GM12891 (cell line): ENCODE results near the gene CDH6.

Experiments
- DNase-seq: peaks from one replicate; pipeline ENCODE4 v3.0.0; 2011; ENCODE audit warnings: low spot score; ENCODE audit not compliant: insufficient read length
- FAIRE-seq: peaks from 2 replicates; lab custom pipeline; 2011; peaks lifted over from hg19 to GRCh38; lab: Jason Lieb, UNC
- PAX5 ChIP-seq: IDR thresholded peaks from 2 replicates; pipeline ENCODE4 v1.6.1; 2011; ENCODE audit warnings: low read length, moderate library complexity, mild to moderate bottlenecking; ENCODE audit not compliant: insufficient read depth, severe bottlenecking
- POLR2A ChIP-seq: IDR thresholded peaks from 2 replicates; pipeline ENCODE4 v1.6.1; 2011; ENCODE audit warnings: low read depth, low read length, control low read depth
- POLR2AphosphoS5 ChIP-seq: IDR thresholded peaks from 2 replicates; pipeline ENCODE4 v1.6.1; 2011; ENCODE audit warnings: low read depth, low read length, control low read depth
- POU2F2 ChIP-seq: IDR thresholded peaks from 2 replicates; pipeline ENCODE4 v1.6.1; 2011; ENCODE audit warnings: low read depth, mild to moderate bottlenecking, control low read depth, low read length, moderate library complexity
- SPI1 ChIP-seq: IDR thresholded peaks from 2 replicates; pipeline ENCODE4 v1.6.1; 2011; ENCODE audit warnings: low read depth, low read length, control low read depth
- TAF1 ChIP-seq: IDR thresholded peaks from 2 replicates; pipeline ENCODE4 v1.6.1; 2011; ENCODE audit warnings: low read depth, low read length, control low read depth

CDH6 gene

GRCh38 chr5:31194468-31194813 is 955 bp downstream of the CDH6 start:
- DNase-seq (no peak), FAIRE-seq (no peak)
- TF ChIP-seq POU2F2 (no peak), PAX5 (no peak), POLR2A (no peak), POLR2AphosphoS5 (no peak), TAF1 (no peak), SPI1 (no peak)

DNA sequence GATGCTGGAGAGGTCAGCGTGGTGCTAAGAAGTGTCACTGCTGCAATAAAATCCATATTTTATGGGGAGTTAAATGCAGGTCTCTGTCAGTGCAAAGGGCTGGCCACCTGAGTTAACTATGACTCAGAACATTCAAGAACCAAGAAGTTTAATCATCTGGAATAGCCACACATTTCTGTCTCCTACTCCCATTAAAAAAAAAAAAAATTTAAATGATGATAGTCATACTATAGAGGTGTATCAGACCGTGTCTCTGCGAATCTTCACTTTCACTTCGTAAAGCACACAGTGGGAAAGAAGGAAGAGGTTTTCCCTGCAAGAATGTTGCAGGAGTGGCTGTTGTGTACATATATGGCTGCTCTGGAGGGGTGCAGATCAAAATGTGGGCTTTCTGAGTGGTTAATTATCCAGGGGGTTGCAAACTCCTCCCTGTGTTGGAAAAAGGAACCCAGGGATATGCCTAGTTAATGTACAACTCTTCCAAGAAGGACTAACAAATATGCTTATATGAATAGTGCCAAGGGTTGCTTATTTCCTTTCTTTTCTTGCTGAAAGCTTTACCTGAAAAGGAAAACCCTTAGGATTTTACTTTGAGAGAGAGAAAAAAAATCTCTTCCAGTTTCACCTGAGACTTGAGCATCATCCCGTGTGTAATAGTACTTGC is 1.5 kb downstream of the CDH6 start:
- DNase-seq (no peak), FAIRE-seq (no peak)
- TF ChIP-seq POLR2AphosphoS5: no peak
- TF ChIP-seq SPI1: no peak
- TF ChIP-seq POLR2A: no peak
- no peak for TF ChIP-seq POU2F2

- TF ChIP-seq POLR2AphosphoS5: no peak
- TF ChIP-seq SPI1: no peak
- no peak for TF ChIP-seq TAF1
- TF ChIP-seq PAX5: no peak
- TF ChIP-seq POU2F2: no peak
- no peak for TF ChIP-seq POLR2A
- FAIRE-seq (no peak), DNase-seq (no peak)
These were observed 2.8 kb downstream of the CDH6 start for GRCh38 chr5:31196309-31196708.

DNA sequence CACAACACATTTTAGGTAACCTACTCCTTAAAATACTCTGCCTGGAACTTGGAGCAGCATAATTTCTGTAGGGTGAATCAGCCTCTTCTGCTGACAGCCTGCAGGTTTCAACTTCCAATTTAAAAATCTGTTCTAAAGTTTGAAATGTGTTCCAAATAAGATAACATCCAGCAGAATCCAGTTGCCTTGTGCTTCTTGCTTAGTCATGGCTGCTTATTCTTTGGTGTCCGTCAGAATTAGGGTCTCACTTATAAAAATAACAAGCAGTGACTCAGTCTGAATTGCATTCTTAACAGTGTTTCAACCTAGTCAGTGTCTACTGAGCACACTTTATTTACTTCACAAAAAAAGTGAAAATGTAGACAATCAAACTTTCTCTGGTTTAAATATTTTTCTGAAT is 3.7 kb downstream of the CDH6 start:
- TF ChIP-seq POLR2A: no peak
- no peak for TF ChIP-seq POU2F2
- no peak for TF ChIP-seq POLR2AphosphoS5
- no peak for TF ChIP-seq TAF1
- TF ChIP-seq SPI1: no peak
- no peak for TF ChIP-seq PAX5
- DNase-seq (no peak), FAIRE-seq (no peak)

GRCh38 chr5:31204958-31205357 is 11.5 kb downstream of the CDH6 start:
- FAIRE-seq: no peak

GRCh38 chr5:31208043-31208442 is 14.6 kb downstream of the CDH6 start:
- TF ChIP-seq SPI1: no peak
- TF ChIP-seq PAX5: no peak
- no peak for TF ChIP-seq POLR2AphosphoS5
- no peak for TF ChIP-seq TAF1
- TF ChIP-seq POU2F2: no peak
- no peak for TF ChIP-seq POLR2A
- FAIRE-seq: no peak
- DNase-seq: no peak

More at GRCh38 chr5:31204958-31205357, 11.5 kb downstream of the CDH6 start:
- TF ChIP-seq POLR2AphosphoS5: no peak
- no peak for TF ChIP-seq SPI1
- TF ChIP-seq PAX5: no peak
- TF ChIP-seq POU2F2: no peak
- TF ChIP-seq TAF1: no peak
- no peak for TF ChIP-seq POLR2A
- DNase-seq: no peak

DNA sequence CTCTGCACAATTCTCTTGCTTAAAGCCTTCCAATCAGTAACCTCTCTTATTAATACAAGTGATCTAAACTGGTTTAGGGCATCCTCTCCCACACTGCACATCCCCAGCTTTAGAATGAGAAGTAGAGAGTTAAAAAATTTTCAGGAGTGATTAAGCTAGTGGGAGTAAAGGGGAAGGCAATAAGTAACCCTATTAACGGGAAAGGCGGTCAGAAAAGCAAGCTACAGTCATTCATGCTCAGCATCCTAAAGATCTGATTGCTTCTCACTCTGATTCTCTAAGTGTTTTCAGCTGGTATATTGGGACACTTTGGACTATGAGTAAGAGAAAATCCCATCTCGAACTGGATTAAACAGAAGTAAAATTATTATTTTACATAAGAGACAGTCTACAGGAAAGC is 15.8 kb downstream of the CDH6 start:
- DNase-seq: no peak
- FAIRE-seq: no peak
- TF ChIP-seq PAX5: no peak
- TF ChIP-seq SPI1: no peak
- TF ChIP-seq POLR2AphosphoS5: no peak
- TF ChIP-seq POLR2A: no peak
- TF ChIP-seq POU2F2: no peak
- TF ChIP-seq TAF1: no peak

GRCh38 chr5:31211098-31211497 is 17.6 kb downstream of the CDH6 start:
- FAIRE-seq (no peak), DNase-seq (no peak)
- no peak for TF ChIP-seq POLR2A
- no peak for TF ChIP-seq TAF1
- TF ChIP-seq POLR2AphosphoS5: no peak
- TF ChIP-seq POU2F2: no peak
- TF ChIP-seq PAX5: no peak
- TF ChIP-seq SPI1: no peak

DNA sequence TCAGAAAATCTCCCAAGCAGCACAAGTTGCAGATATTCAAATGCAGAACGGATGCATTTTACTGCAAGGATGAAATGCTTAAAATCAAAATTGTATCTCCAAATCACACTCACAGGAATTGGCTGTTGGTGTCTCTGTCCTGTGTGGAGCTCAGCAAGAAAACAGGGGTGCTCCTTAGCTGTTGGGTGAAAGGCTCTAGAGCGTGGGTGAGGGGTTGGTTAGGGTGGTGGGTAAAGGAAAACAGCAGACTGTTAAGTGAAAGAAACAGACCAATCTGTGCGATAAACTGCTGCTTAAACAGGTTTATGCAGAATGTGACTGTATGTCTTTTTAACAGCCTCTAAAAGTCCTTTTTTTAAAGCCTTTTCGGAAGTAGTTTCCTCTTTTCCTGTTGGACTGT is 19.8 kb downstream of the CDH6 start:
- DNase-seq (no peak), FAIRE-seq (no peak)

GRCh38 chr5:31213705-31214121 is 20.2 kb downstream of the CDH6 start:
- FAIRE-seq (no peak), DNase-seq (no peak)
- no peak for TF ChIP-seq PAX5
- TF ChIP-seq SPI1: no peak
- no peak for TF ChIP-seq POLR2AphosphoS5
- no peak for TF ChIP-seq POU2F2
- TF ChIP-seq TAF1: no peak
- no peak for TF ChIP-seq POLR2A

More for the DNA sequence above, 19.8 kb downstream of the CDH6 start:
- TF ChIP-seq PAX5 (no peak), POU2F2 (no peak), TAF1 (no peak), SPI1 (no peak), POLR2AphosphoS5 (no peak), POLR2A (no peak)
